Colonic mucosa (tissue), 4 donors: ENCODE measurements around the gene HBS1L. TPM values are rescaled to one million over a fixed set of nuclear protein-coding genes. Genes with fewer than 3 reads are reported as not detected.

ENCODE experiments used
- DNase-seq: peaks from one replicate; pipeline ENCODE4 v3.0.0-alpha.2; 2020
- H3K27ac ChIP-seq: fragments of 200-600 bp; one replicate; pipeline ENCODE4 v1.8.0; 2021
- H3K27me3 ChIP-seq: fragments of 200-600 bp; one replicate; pipeline ENCODE4 v1.8.0; 2021
- H3K36me3 ChIP-seq: fragments of 200-600 bp; one replicate; pipeline ENCODE4 v1.8.0; 2021
- H3K4me1 ChIP-seq: fragments of 200-600 bp; one replicate; pipeline ENCODE4 v1.8.0; 2021; ENCODE audit warnings: mild to moderate bottlenecking
- H3K4me3 ChIP-seq: fragments of 200-600 bp; one replicate; pipeline ENCODE4 v1.8.0; 2021
- H3K9ac ChIP-seq, 2 donors: one replicate each; pipeline ENCODE4 v1.7.0; 2013; ENCODE audit warnings: control low read depth in 2 of 2, low read depth in 2 of 2, low read length in 2 of 2
- H3K9me3 ChIP-seq: fragments of 200-600 bp; one replicate; pipeline ENCODE4 v1.8.0; 2021
- intact Hi-C: fragments of 100-400 bp; cut with DNase I; formaldehyde crosslinking; loops from one replicate; pipeline ENCODE4 v1.14.1; 2022
- total RNA-seq, 2 donors: library from RNA; stranded (reverse); fragmentation: NEBNext Ultra II Directional in 1 of 2; extraction: Animal tissue kit (Norgen Biotek cat#: 25700) in 1 of 2; gene quantifications; one replicate each; pipeline ENCODE4 v1.2.1, GENCODE V29; 2021
- TF ChIP-seq, protein P1 (sequence below): fragments of 200-600 bp; IDR thresholded peaks from one replicate; pipeline ENCODE4 v1.8.0; 2022; ENCODE audit warnings: antibody characterized with exemption, mild to moderate bottlenecking
- donor health status: healthy.
- donor health status: DM: no; HTN: no; CAD: no.
- donor health status: DM: no; HTN: no; CAD: no.

HBS1L gene
- total RNA-seq, 2 donors from 2014 or later = 58.1 to 59.7 TPM

DNA sequence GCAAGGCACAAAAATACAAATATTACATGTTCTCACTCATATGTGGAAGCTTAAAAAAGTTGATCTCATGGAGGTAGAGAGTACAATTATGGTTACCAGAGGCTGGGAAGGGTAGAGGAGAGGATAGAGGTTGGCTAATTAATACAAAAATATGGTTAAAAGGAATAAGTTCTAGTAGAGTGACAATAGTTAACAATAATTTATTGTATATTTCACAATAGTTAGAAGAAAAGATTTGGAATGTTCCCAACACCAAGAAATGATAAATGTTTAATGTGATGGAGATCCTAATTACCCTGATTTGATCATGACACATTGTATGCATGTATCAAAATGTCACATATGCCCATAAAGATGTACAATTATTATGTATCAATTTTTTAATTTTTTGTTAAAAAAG lies 106.5 kb downstream of the HBS1L start:
- Histone ChIP-seq H3K9me3 (no peaks in the 10 kb centered on the region), H3K4me3 (no peak overlapping the region), H3K4me1 (no peaks in the 10 kb centered on the region), H3K27ac (no peak overlapping the region), H3K27me3 (no peaks in the 10 kb centered on the region), H3K36me3 (no peaks in the 10 kb centered on the region), H3K9ac (no peak overlapping the region)
- no peak for DNase-seq
- TF ChIP-seq, protein P1, sequence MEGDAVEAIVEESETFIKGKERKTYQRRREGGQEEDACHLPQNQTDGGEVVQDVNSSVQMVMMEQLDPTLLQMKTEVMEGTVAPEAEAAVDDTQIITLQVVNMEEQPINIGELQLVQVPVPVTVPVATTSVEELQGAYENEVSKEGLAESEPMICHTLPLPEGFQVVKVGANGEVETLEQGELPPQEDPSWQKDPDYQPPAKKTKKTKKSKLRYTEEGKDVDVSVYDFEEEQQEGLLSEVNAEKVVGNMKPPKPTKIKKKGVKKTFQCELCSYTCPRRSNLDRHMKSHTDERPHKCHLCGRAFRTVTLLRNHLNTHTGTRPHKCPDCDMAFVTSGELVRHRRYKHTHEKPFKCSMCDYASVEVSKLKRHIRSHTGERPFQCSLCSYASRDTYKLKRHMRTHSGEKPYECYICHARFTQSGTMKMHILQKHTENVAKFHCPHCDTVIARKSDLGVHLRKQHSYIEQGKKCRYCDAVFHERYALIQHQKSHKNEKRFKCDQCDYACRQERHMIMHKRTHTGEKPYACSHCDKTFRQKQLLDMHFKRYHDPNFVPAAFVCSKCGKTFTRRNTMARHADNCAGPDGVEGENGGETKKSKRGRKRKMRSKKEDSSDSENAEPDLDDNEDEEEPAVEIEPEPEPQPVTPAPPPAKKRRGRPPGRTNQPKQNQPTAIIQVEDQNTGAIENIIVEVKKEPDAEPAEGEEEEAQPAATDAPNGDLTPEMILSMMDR = no peak
- intact Hi-C loops = no loop called here

GRCh38 chr6:134945045-134945444 lies 109.6 kb downstream of the HBS1L start:
- Histone ChIP-seq H3K9ac (no peak overlapping the region), H3K9me3 (no peaks in the 10 kb centered on the region), H3K27me3 (no peaks in the 10 kb centered on the region), H3K27ac (no peak overlapping the region), H3K36me3 (no peaks in the 10 kb centered on the region), H3K4me3 (no peak overlapping the region), H3K4me1 (no peaks in the 10 kb centered on the region)
- TF ChIP-seq, protein P1 = no peak
- no peak for DNase-seq
- intact Hi-C loops = no loop called here

DNA sequence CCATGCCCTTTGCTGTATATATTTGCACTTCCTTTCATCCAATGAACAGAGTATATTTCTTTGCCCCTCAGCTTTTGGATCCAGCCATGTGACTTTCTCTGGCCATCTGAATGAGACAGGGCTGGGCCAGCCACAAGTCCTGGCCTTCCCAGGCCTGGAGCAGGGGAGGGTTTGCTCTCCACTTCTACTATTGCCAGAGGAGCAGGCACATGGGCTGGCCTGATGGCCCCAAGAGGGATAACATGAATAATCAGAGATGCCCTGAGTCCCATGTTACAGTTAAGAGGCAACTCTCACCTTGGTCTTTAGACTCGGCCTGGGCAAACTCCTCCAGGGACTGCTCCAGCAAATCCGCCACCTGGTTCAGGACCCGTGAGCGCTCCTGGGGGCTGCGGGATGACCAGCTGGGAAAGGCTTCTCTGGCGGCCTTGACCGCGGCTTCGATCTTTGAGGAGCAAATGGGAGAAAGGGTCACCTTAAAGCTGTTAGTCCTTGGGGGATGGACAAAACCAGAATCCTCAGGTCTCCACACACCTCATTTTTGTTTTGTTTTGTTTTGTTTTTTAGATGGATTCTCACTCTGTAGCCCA lies 111.0 kb downstream of the HBS1L start:
- H3K9ac ChIP-seq = no peak overlapping the region
- H3K9me3 ChIP-seq = no peaks in the 10 kb centered on the region
- intact Hi-C loops = loop anchor here (5.0 kb wide), 2 partner anchors 786 to 831 kb away; no protein-coding TSS in a partner anchor
- no peaks in the 10 kb centered on the region for H3K27me3 ChIP-seq
- TF ChIP-seq, protein P1 = no peak
- no peaks in the 10 kb centered on the region for H3K4me1 ChIP-seq
- H3K4me3 ChIP-seq = no peak overlapping the region
- DNase-seq = no peak
- H3K36me3 ChIP-seq = no peaks in the 10 kb centered on the region
- no peak overlapping the region for H3K27ac ChIP-seq

- Histone ChIP-seq H3K27me3 (no peaks in the 10 kb centered on the region), H3K9ac (no peak overlapping the region), H3K9me3 (no peaks in the 10 kb centered on the region), H3K36me3 (no peaks in the 10 kb centered on the region), H3K4me1 (no peaks in the 10 kb centered on the region), H3K4me3 (no peak overlapping the region), H3K27ac (no peak overlapping the region)
- no peak for DNase-seq
- intact Hi-C loops = no loop called here
- TF ChIP-seq, protein P1 = no peak
Observed at GRCh38 chr6:134938896-134939295, 115.7 kb downstream of the HBS1L start.

GRCh38 chr6:134937426-134937825 lies 117.2 kb downstream of the HBS1L start:
- TF ChIP-seq, protein P1 = no peak
- H3K27ac ChIP-seq = no peak overlapping the region

More at GRCh38 chr6:134937426-134937825, 117.2 kb downstream of the HBS1L start:
- no peaks in the 10 kb centered on the region for H3K36me3 ChIP-seq
- no peaks in the 10 kb centered on the region for H3K27me3 ChIP-seq
- no peaks in the 10 kb centered on the region for H3K4me1 ChIP-seq
- H3K4me3 ChIP-seq = no peak overlapping the region
- intact Hi-C loops = no loop called here
- no peak overlapping the region for H3K9ac ChIP-seq
- H3K9me3 ChIP-seq = no peaks in the 10 kb centered on the region
- DNase-seq = no peak
